BLaER1 (cell line): Measurements from ENCODE around the gene PTPN14.

Experiments used
- H3K27ac ChIP-seq: shearing (Covaris generic); formaldehyde crosslinking; 2 replicates; pipeline ENCODE4 v1.8.1; 2022
- H3K27me3 ChIP-seq: shearing (Covaris generic); formaldehyde crosslinking; 2 replicates; pipeline ENCODE4 v1.8.1; 2022
- H3K36me3 ChIP-seq: shearing (Covaris generic); formaldehyde crosslinking; 2 replicates; pipeline ENCODE4 v1.8.1; 2022
- H3K4me1 ChIP-seq: shearing (Covaris generic); formaldehyde crosslinking; 2 replicates; pipeline ENCODE4 v1.8.1; 2022
- H3K4me2 ChIP-seq: shearing (Covaris generic); formaldehyde crosslinking; 2 replicates; pipeline ENCODE4 v1.8.1; 2022
- H3K4me3 ChIP-seq: shearing (Covaris generic); formaldehyde crosslinking; 2 replicates; pipeline ENCODE4 v1.8.1; 2022
- H3K9ac ChIP-seq: shearing (Covaris generic); formaldehyde crosslinking; 2 replicates; pipeline ENCODE4 v1.8.1; 2022
- H3K9me3 ChIP-seq: shearing (Covaris generic); formaldehyde crosslinking; 2 replicates; pipeline ENCODE4 v1.8.1; 2022
- H4K20me1 ChIP-seq: shearing (Covaris generic); formaldehyde crosslinking; 2 replicates; pipeline ENCODE4 v1.8.1; 2022
- Cebpa-rat ChIP-seq: shearing (Covaris generic); IDR thresholded peaks from 2 replicates; pipeline ENCODE4 v1.8.1; 2022

Gene PTPN14

DNA sequence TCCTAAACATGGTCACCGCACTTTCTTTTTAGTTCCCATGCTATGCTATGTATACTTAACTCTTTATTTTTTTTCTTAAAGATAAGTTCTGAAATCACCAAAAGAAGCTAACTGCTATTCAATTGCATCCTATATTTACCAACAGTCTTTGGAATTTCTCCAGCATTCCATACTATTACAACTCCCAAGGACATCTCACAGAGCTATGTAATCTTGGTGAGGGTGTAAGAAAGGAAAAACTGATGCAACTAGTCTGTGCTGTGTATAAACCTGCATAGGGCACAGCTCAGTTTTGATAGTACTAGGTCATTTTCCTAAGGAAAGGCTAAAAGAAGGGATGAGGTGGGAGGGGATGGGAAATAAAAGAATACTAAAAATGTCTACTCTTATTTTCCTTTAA, 78.0 kb downstream of the PTPN14 start:
- Histone ChIP-seq H3K36me3 (no peaks in the 10 kb centered on the region), H3K4me3 (no peak overlapping the region), H3K9ac (no peak overlapping the region), H3K4me1 (0 out of 2 replicates have a peak, but pooled peaks cover 5% of the 10 kb centered on the region), H3K27me3 (no peaks in the 10 kb centered on the region), H3K4me2 (no peak overlapping the region), H3K27ac (no peak overlapping the region), H3K9me3 (no peaks in the 10 kb centered on the region), H4K20me1 (no peaks in the 10 kb centered on the region)
- no peak for TF ChIP-seq Cebpa-rat

DNA sequence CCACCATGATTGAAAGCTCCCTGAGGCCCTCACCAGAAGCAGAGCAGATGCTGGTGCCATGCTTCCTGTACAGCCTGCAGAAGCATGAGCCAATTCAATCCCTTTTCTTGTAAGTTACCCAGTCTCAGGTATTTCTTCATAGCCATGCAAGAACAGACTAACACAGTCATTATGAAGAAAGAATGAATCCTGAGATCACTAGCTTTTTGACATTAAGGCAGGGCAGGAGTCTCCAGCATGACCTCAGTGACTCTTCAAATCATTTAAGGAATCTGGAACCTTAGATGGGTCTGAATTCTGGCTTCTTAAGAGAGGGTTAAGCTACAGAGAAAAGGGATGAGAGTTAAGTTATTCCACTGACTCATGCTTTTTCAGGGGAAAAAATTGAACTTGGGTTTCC, 79.0 kb downstream of the PTPN14 start:
- H3K9me3 ChIP-seq, result no peaks in the 10 kb centered on the region
- H4K20me1 ChIP-seq, result no peaks in the 10 kb centered on the region
- H3K4me3 ChIP-seq, result no peak overlapping the region
- H3K4me1 ChIP-seq, result 0 out of 2 replicates have a peak, but pooled peaks cover 5% of the 10 kb centered on the region
- no peak overlapping the region for H3K4me2 ChIP-seq
- H3K27ac ChIP-seq, result no peak overlapping the region
- no peak for TF ChIP-seq Cebpa-rat
- H3K36me3 ChIP-seq, result no peaks in the 10 kb centered on the region
- H3K27me3 ChIP-seq, result no peaks in the 10 kb centered on the region
- no peak overlapping the region for H3K9ac ChIP-seq

DNA sequence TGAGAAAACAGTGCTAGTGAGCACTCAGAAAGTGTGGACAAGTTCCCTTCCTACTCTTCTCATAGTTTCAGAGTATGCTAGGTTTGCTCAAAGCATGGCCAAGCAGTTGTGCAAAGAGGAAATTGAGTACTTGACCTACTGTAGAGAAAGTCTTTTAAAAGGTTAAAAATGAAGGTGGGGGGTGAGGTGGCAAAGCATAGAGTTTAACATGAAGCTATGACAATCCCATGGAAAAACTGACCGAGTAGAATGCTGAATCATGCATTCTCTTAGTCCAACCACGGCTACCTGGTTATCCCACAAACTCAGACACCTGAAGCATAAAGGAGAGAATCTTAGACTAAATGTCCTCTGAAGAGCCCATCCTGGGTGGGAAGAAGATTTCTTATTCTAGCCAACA, 79.9 kb downstream of the PTPN14 start:
- Histone ChIP-seq H3K36me3 (no peaks in the 10 kb centered on the region), H3K4me1 (0 out of 2 replicates have a peak, but pooled peaks cover 5% of the 10 kb centered on the region), H4K20me1 (no peaks in the 10 kb centered on the region), H3K9ac (no peak overlapping the region), H3K9me3 (no peaks in the 10 kb centered on the region), H3K27me3 (no peaks in the 10 kb centered on the region), H3K27ac (no peak overlapping the region), H3K4me3 (no peak overlapping the region), H3K4me2 (no peak overlapping the region)
- TF ChIP-seq Cebpa-rat, result no peak

DNA sequence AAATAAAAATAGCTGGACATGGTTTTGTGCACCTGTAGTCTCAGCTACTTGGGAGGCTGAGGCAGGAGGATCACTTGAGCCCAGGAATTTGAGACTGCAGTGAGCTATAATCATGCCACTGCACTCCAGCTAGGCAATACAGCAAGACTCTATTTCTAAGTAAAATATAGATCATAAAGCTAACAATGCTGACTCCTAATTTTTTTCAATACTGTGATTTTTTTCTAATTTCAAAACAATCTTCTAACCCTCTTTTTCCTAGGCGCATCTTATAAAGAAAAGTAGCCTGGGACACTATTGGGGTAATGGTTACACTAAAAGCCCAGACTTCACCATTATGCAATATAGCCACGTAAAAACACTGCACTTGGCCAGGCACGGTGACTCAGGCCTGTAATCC, 81.3 kb downstream of the PTPN14 start:
- TF ChIP-seq Cebpa-rat, result no peak
- Histone ChIP-seq H3K4me2 (no peak overlapping the region), H3K9ac (no peak overlapping the region), H3K27me3 (no peaks in the 10 kb centered on the region), H3K27ac (no peak overlapping the region), H3K9me3 (no peaks in the 10 kb centered on the region), H3K36me3 (no peaks in the 10 kb centered on the region), H3K4me3 (no peak overlapping the region), H4K20me1 (no peaks in the 10 kb centered on the region), H3K4me1 (no peaks in the 10 kb centered on the region)

DNA sequence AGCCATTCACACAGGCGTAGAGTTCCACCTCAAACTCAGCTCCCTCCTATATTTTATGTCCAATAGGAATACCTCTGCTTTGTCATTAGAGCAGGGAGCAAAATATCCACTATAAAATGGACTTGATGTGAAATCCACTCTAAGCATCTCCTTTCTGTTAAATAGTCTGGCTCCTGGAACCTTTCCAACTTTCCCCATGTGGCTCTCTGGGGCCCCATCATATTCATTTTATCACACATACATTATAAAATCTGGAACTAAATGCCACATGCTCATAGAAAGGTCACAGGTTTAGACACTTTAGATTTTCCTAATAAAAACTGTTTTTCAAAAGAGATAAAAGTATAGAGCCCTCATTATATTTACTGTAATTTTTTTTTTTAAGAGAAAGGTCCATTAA, 82.1 kb downstream of the PTPN14 start:
- Histone ChIP-seq H3K9me3 (no peaks in the 10 kb centered on the region), H3K4me1 (no peaks in the 10 kb centered on the region), H4K20me1 (no peaks in the 10 kb centered on the region), H3K27ac (no peak overlapping the region), H3K27me3 (no peaks in the 10 kb centered on the region), H3K4me3 (no peak overlapping the region), H3K4me2 (no peak overlapping the region), H3K36me3 (no peaks in the 10 kb centered on the region), H3K9ac (no peak overlapping the region)
- TF ChIP-seq Cebpa-rat, result no peak

DNA sequence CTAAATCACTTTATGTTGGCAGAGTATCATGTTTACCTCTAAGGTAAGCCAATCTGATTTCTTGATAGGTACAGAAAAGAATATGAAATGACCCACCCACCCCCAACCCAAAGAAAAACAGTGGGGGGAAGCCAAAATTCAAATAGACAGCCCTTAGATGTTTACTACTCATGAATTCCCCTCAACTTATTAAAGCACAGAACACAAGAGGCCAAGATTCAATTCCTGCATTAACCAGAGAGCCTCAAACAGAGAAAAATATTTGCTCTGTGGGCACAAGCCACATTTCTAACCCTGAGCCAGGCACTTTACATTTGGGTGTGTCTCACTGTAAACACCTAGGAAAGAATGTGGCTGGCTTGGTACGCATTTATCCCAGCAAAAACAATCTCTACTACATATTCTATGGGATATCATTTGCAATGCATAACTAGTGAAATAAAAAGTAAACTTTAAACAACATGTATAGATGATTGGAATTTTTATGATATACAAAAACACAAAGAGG, 84.3 kb downstream of the PTPN14 start:
- Histone ChIP-seq H3K36me3 (no peaks in the 10 kb centered on the region), H3K27me3 (no peaks in the 10 kb centered on the region), H4K20me1 (no peaks in the 10 kb centered on the region), H3K4me2 (no peak overlapping the region), H3K4me1 (no peaks in the 10 kb centered on the region), H3K27ac (no peak overlapping the region), H3K9ac (no peak overlapping the region), H3K4me3 (no peak overlapping the region), H3K9me3 (no peaks in the 10 kb centered on the region)
- no peak for TF ChIP-seq Cebpa-rat

DNA sequence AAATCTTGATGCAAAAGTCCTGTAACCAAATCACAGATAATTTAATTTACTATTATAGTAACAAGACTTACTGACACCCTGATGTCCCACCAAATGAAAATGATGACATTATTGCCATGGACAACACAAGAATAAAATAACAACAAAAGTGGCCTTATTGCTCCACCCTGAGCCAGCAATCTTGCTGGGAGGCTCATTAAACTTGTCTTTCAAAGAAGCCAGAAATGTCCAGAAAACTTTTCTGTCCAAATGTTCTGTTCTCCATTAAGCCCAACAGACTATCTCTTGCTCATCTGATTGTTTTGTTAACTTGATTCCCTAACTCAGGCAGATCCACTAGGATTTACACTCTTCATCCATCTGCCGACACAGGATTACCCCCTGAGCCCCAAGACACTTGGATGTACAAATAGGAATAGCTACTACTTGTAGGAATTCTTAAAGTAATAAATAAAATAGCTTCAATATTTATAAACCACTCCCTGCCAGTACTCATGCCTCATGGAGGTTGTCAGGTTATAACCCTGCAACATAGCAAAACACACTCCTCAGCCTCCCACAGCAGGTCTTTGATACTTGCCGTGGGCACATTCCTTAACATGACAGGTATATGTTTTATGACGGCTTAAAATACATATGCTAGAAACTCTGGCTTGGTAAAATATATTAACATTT, 84.9 kb downstream of the PTPN14 start:
- H3K9me3 ChIP-seq, result no peaks in the 10 kb centered on the region
- H3K4me2 ChIP-seq, result no peak overlapping the region
- no peaks in the 10 kb centered on the region for H3K36me3 ChIP-seq
- no peak for TF ChIP-seq Cebpa-rat
- H3K27me3 ChIP-seq, result no peaks in the 10 kb centered on the region
- H4K20me1 ChIP-seq, result no peaks in the 10 kb centered on the region
- no peak overlapping the region for H3K27ac ChIP-seq
- H3K9ac ChIP-seq, result no peak overlapping the region
- H3K4me1 ChIP-seq, result no peaks in the 10 kb centered on the region
- no peak overlapping the region for H3K4me3 ChIP-seq

DNA sequence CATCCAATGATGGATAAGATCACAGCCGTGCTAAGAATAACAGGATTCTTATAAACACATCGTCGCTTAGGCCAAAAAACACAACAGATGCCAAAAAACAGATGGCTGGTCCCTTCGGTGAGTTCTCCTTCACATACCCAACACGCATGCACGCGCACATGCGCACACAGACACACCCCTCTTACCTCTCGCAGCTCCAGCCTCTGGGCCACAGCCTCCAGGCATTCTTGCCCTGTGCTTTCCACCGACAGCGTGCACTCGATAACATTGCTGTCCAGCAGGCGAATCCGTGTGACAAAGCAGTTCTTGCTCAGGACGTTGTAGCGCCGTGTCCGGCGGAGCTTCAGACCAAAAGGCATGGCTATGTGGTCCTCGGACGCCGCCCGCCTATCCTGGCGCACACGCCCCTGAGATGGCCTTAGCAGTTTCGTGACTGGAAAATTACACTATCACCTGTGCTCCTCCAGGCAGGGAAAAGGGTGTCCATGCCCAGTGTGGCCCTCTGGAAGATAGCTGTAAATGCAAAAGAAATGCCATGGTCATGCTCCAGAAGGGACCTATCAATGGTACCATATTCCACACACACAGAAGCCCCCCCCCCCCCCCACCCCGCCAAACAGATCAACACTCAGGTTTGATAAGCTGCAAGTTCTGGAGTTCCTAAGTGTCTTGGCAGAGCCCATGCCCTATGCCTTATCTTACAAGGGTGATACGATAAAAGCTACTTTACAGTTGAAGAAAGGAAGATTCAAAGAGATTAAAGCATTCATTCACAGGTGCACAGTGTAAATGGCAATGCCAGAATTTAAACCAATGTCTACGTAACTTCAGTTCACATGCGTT, 86.7 kb downstream of the PTPN14 start:
- Histone ChIP-seq H3K36me3 (no peaks in the 10 kb centered on the region), H3K4me1 (no peaks in the 10 kb centered on the region), H3K9ac (no peak overlapping the region), H3K9me3 (no peaks in the 10 kb centered on the region), H3K4me3 (no peak overlapping the region), H3K4me2 (no peak overlapping the region), H3K27me3 (no peaks in the 10 kb centered on the region), H4K20me1 (no peaks in the 10 kb centered on the region), H3K27ac (no peak overlapping the region)
- TF ChIP-seq Cebpa-rat, result no peak

DNA sequence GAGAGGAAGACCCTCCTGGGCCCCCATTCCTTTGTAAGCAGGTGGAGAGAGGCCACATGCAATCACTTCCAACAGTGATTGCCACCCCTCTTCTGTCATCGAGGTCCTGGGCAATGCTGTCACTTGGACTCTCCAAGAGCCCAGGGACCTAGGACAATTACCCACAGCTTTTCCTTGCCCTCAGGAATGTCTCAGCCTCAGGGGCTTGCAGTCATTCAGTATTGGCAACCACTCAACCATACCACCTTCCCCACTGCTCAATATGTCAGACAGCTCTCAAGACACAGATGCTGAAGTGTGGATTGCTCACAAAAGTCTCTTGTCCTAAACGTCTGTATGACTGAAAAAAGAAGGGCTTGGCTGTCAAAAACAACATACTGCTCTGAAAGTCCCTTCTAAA, 87.8 kb downstream of the PTPN14 start:
- Histone ChIP-seq H3K4me1 (no peaks in the 10 kb centered on the region), H3K27me3 (no peaks in the 10 kb centered on the region), H3K4me3 (no peak overlapping the region), H3K9ac (no peak overlapping the region), H3K4me2 (no peak overlapping the region), H3K36me3 (no peaks in the 10 kb centered on the region), H4K20me1 (no peaks in the 10 kb centered on the region), H3K27ac (no peak overlapping the region), H3K9me3 (no peaks in the 10 kb centered on the region)
- no peak for TF ChIP-seq Cebpa-rat

DNA sequence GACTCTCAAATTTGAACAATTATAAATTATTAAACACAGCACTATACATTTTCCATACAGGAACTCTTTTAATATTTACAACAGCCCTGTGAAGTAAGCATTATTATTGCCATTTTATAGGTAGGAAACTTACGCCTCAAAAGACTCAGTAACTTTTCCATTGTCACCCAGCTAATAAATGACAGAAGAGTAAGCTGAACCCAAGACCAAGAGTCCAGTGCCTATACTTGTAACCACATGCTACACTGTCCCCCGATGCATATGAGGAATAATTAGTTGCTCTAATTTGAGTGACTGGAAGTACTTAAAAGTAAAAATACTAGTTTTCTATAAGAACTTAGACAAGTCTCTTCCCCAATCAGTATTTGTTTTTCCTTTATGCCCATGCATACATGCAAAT, 88.5 kb downstream of the PTPN14 start:
- H3K4me1 ChIP-seq, result no peaks in the 10 kb centered on the region
- TF ChIP-seq Cebpa-rat, result no peak
- H3K9me3 ChIP-seq, result no peaks in the 10 kb centered on the region
- no peaks in the 10 kb centered on the region for H3K27me3 ChIP-seq
- no peak overlapping the region for H3K4me3 ChIP-seq
- no peak overlapping the region for H3K4me2 ChIP-seq
- no peaks in the 10 kb centered on the region for H3K36me3 ChIP-seq
- H4K20me1 ChIP-seq, result no peaks in the 10 kb centered on the region
- no peak overlapping the region for H3K27ac ChIP-seq
- H3K9ac ChIP-seq, result no peak overlapping the region
